Cardiac atrium fibroblast (primary cell): ENCODE data around the gene ARMC6. TPM values are rescaled to one million over a fixed set of nuclear protein-coding genes. Genes with fewer than 3 reads are reported as not detected.

Experiments used
- total RNA-seq: library from RNA; depleted of rRNA; stranded (reverse); fragments of >200 nt; gene quantifications from 2 replicates; pipeline ENCODE4 v1.2.3, GENCODE V29; 2015

Gene ARMC6
- total RNA-seq, result 28.7 and 33.5 TPM in 2 replicates

DNA sequence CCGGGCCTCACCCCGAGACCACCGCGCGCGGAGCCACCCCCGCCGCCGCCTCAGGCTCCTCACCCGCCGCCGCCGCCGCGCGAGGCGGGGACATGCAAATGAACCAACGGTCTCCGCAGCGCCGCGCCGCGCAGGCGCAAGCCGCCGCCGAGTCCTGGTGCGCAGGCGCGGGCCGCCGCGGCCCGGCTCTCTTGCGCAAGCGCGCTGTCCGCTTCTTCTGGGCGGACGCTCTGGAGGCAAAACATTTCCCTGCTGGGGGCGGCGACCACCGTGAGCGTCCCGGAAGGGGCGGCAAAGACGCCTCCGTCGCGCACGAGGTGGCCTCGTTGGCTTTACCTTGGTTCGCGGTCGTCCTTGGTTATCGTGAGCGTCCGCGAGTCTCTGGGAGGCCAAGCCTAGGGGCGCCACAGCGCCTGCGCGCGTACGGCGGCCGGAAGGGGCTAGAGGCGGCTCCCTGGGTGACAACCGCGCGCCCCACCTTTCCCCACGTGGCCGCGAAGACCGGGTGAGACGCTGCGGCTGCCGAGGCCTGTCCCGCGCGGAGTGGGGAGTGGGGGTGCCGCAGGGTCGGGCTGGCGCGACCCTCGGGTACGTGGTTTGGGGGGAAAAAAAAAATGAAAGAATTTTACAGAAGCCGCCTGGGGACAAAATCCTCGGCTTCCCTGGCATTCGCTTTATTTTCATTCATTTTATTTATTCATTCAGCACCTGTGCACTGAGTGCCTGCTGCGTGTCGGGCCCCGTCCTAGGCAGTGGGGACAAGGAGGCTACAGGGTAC, at the start of gene ARMC6, which contains the start of gene SUGP2:
Gene ARMC6 (plus strand): TSS at position 178 of the 778 bp plus-strand sequence. CDS start 607 bp downstream, outside the sequence.
Gene SUGP2 (minus strand): TSS at position 92 of the 778 bp plus-strand sequence. CDS start 2,446 bp downstream, outside the sequence.

DNA sequence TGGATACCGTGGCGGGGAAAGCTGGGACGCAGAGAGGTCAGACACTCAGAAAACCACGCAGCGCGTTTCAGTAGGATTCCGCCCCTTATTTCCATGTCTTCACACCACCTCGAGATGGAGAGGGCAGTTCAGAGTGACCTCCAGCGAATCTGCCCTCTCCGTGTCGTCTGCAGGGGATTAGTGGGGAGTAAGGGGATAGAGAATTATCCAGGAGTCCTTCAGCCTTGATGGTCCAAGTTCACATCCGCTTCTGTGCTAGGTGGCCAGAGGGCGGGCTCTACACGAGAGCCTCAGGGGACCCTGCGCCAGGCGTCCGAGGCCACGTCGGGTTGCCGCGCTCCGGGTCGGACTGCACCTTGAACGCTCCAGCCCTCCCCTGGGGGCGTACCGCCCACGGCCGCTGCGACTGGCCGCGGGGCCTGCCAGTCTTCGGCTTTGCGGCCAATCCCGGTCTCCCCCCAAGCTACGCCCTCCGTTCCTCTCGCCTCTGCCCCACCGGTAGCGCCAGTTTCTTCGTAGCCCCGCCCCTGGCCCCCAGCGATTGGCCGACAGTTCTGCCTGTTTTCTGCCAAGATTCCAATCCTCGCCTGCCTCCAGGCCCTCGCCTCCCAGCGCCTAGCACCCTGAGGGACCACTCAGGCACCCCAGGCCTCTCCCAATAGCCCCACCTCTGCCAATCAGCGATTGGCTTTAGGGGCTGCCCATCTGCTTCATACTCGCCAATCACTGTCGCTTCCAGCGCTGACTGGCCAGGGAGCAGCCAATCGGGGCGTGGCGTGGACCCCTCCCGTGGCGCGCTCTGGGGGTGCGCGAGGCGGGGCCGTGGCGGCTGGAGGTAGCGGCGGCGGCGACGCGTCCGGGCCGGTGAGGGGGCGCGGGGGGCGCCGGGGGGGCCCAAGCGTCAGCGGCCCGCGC, 30.0 kb downstream of the ARMC6 start, which contains the start of gene SLC25A42:
Gene SLC25A42 (plus strand): TSS at position 812 of the 915 bp plus-strand sequence. CDS start 32,131 bp downstream, outside the sequence.

Other genes starting within 250 kb of the ARMC6 start
- gene COMP, start 242.3 kb upstream of the ARMC6 start, total RNA-seq, result under 0.01 and 1.5 TPM in 2 replicates
- 33.6 and 51.2 TPM in 2 replicates for gene UPF1, start 201.6 kb upstream of the ARMC6 start, total RNA-seq
- gene CERS1, start 137.4 kb upstream of the ARMC6 start, total RNA-seq, result 1.6 and 3.6 TPM in 2 replicates
- 346 and 365 TPM in 2 replicates for gene COPE, start 114.2 kb upstream of the ARMC6 start, total RNA-seq
- gene DDX49, start 113.9 kb upstream of the ARMC6 start, total RNA-seq, result 59.0 and 80.2 TPM in 2 replicates
- gene HOMER3, start 92.4 kb upstream of the ARMC6 start, total RNA-seq, result 59.8 and 139 TPM in 2 replicates
- 15.3 and 24.3 TPM in 2 replicates for gene SUGP2, start 86 bp upstream of the ARMC6 start, total RNA-seq
- 4.3 and 5.5 TPM in 2 replicates for gene SLC25A42, start 30.4 kb downstream of the ARMC6 start, total RNA-seq
- 28.5 and 34.2 TPM in 2 replicates for gene TMEM161A, start 104.9 kb downstream of the ARMC6 start, total RNA-seq
- not detected in 2 replicates for gene MEF2B, start 136.7 kb downstream of the ARMC6 start, total RNA-seq
- 7.9 and 21.1 TPM in 2 replicates for gene BORCS8, start 158.5 kb downstream of the ARMC6 start, total RNA-seq
- 49.9 and 70.4 TPM in 2 replicates for gene RFXANK, start 158.7 kb downstream of the ARMC6 start, total RNA-seq
- 4.7 and 7.9 TPM in 2 replicates for gene NR2C2AP, start 169.8 kb downstream of the ARMC6 start, total RNA-seq
- not detected in 2 replicates for gene NCAN, start 178.4 kb downstream of the ARMC6 start, total RNA-seq
- 0.49 and 0.72 TPM in 2 replicates for gene TM6SF2, start 239.7 kb downstream of the ARMC6 start, total RNA-seq